Prostate gland (tissue), 2 donors: ENCODE data around the gene LIPT2. TPM values are rescaled to one million over a fixed set of nuclear protein-coding genes. Genes with fewer than 3 reads are reported as not detected.

ENCODE experiments used
- DNase-seq: peaks from one replicate; pipeline ENCODE4 v3.0.0-alpha.2; 2019; ENCODE audit warnings: low spot score
- H3K27ac ChIP-seq, 2 donors: fragments of 200-600 bp; sonication (generic); 2 replicates each; pipeline ENCODE4 v1.5.1; 2017 to 2019
- H3K27me3 ChIP-seq: fragments of 200-600 bp; sonication (generic); replicated peaks from 2 replicates; pipeline ENCODE4 v1.5.1; 2019; ENCODE audit not compliant: insufficient read depth
- H3K36me3 ChIP-seq, 2 donors: fragments of 200-600 bp; sonication (generic); 1 replicate in 1 of 2; 2 replicates in 1 of 2; pipeline versions ENCODE4 v1.5.1 to v1.8.1; 2017 to 2019
- H3K4me1 ChIP-seq: fragments of 200-600 bp; sonication (generic); replicated peaks from 2 replicates; pipeline ENCODE4 v1.5.1; 2019
- H3K4me3 ChIP-seq, 2 donors: fragments of 200-600 bp; sonication (generic); 2 replicates each; pipeline ENCODE4 v1.5.1; 2017 to 2019
- H3K9me3 ChIP-seq: fragments of 200-600 bp; sonication (generic); 2 replicates; pipeline ENCODE4 v1.5.1; 2017
- CTCF ChIP-seq, 4 experiments: fragments of 200-600 bp in 2 of 4; fragments of 450-650 bp in 2 of 4; sonication (generic) in 2 of 4; IDR thresholded peaks; 1 replicate in 3 of 4; 2 replicates in 1 of 4; pipeline ENCODE4 v1.5.1; 2016 to 2019; ENCODE audit warnings: antibody characterized with exemption in 4 of 4, mild to moderate bottlenecking in 2 of 4, moderate library complexity in 2 of 4
- POLR2A ChIP-seq: fragments of 450-650 bp; IDR thresholded peaks from one replicate; pipeline ENCODE4 v1.6.1; 2016; ENCODE audit warnings: antibody characterized with exemption, mild to moderate bottlenecking
- POLR2AphosphoS5 ChIP-seq: sonication (generic); formaldehyde crosslinking; IDR thresholded peaks from one replicate; pipeline ENCODE4 v1.6.1; 2017; ENCODE audit warnings: antibody characterized with exemption
- WGBS: methylation state at CpG from one replicate; pipeline ENCODE4 v1.1.5; 2018; 5-methylcytosine and 5-hydroxymethylcytosine counted together
- intact Hi-C: fragments of 100-400 bp; cut with DNase I; formaldehyde crosslinking; loops from one replicate; pipeline ENCODE4 v1.14.2; 2022
- total RNA-seq, 2 donors: library from RNA; depleted of rRNA; stranded (reverse); fragments of >200 nt; gene quantifications; one replicate each; pipeline ENCODE4 v1.1.0, GENCODE V29; 2016

The LIPT2 gene
- total RNA-seq, 2 donors from 2014 or later: 17.5 to 25.4 TPM

GRCh38 chr11:74524978-74525377, 31.5 kb upstream of the LIPT2 start:
- H3K9me3 ChIP-seq: no peaks in the 10 kb centered on the region
- DNase-seq: no peak
- TF ChIP-seq POLR2AphosphoS5 (no peak), POLR2A (no peak), CTCF (IDR thresholded peaks at IDR 0.05) (no peak)
- H3K27me3 ChIP-seq: no peaks in the 10 kb centered on the region
- H3K36me3 ChIP-seq: no peaks in the 10 kb centered on the region
- 79% methylated on average over 2 of the region's 2 CpGs for WGBS
- H3K4me1 ChIP-seq: no peaks in the 10 kb centered on the region
- intact Hi-C loops: no loop called here
- no peak overlapping the region for H3K27ac ChIP-seq
- H3K4me3 ChIP-seq: no peak overlapping the region

GRCh38 chr11:74524501-74524900, 31.0 kb upstream of the LIPT2 start:
- H3K4me1 ChIP-seq: no peaks in the 10 kb centered on the region
- no peak overlapping the region for H3K4me3 ChIP-seq
- 84% methylated on average over 5 of the region's 5 CpGs for WGBS
- DNase-seq: no peak
- no peaks in the 10 kb centered on the region for H3K9me3 ChIP-seq
- no peak overlapping the region for H3K27ac ChIP-seq
- no peaks in the 10 kb centered on the region for H3K36me3 ChIP-seq
- no peak for TF ChIP-seq POLR2A
- no peak for TF ChIP-seq CTCF (IDR thresholded peaks at IDR 0.05)
- no peak for TF ChIP-seq POLR2AphosphoS5
- intact Hi-C loops: no loop called here
- H3K27me3 ChIP-seq: no peaks in the 10 kb centered on the region

DNA sequence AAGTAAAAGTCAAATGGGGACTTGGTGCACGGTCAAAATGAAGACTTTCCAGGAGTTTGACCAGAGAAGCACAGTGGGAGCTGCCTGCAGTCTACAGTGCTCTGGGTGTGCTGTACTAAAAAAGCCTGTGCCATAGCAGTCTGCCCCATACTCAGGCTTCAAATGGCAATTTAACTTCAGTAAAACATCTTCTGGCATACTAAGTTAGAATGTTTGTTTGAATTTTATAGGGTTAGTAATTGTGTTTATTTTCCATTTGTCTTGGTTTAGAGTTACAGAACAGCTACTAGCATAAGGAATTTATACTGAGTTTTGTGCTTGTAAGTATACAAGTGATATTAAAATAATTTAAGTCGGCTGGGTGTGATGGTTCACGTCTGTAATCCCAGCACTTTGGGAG, 29.3 kb upstream of the LIPT2 start:
- Histone ChIP-seq H3K4me3 (no peak overlapping the region), H3K27ac (no peak overlapping the region), H3K27me3 (no peaks in the 10 kb centered on the region), H3K4me1 (no peaks in the 10 kb centered on the region), H3K36me3 (no peaks in the 10 kb centered on the region), H3K9me3 (no peaks in the 10 kb centered on the region)
- TF ChIP-seq POLR2A (no peak), POLR2AphosphoS5 (peak; percentile 49), CTCF (IDR thresholded peaks at IDR 0.05) (no peak)
- 11% methylated on average over 3 of the region's 3 CpGs for WGBS
- DNase-seq: no peak
- intact Hi-C loops: no loop called here

- no peak overlapping the region for H3K4me3 ChIP-seq
- no peaks in the 10 kb centered on the region for H3K36me3 ChIP-seq
- H3K27me3 ChIP-seq: no peaks in the 10 kb centered on the region
- no peak overlapping the region for H3K27ac ChIP-seq
- intact Hi-C loops: no loop called here
- 90% methylated on average over 2 of the region's 2 CpGs for WGBS
- no peak for DNase-seq
- no peaks in the 10 kb centered on the region for H3K4me1 ChIP-seq
- TF ChIP-seq POLR2AphosphoS5: no peak
- no peak for TF ChIP-seq POLR2A
- no peak for TF ChIP-seq CTCF (IDR thresholded peaks at IDR 0.05)
- H3K9me3 ChIP-seq: no peaks in the 10 kb centered on the region
Measured at GRCh38 chr11:74521666-74522252, 28.2 kb upstream of the LIPT2 start.

- no peaks in the 10 kb centered on the region for H3K4me1 ChIP-seq
- H3K9me3 ChIP-seq: no peaks in the 10 kb centered on the region
- intact Hi-C loops: no loop called here
- WGBS: 78% methylated on average over 12 of the region's 12 CpGs
- no peak overlapping the region for H3K4me3 ChIP-seq
- TF ChIP-seq POLR2A: no peak
- TF ChIP-seq POLR2AphosphoS5: no peak
- no peaks in the 10 kb centered on the region for H3K36me3 ChIP-seq
- DNase-seq: no peak
- no peaks in the 10 kb centered on the region for H3K27me3 ChIP-seq
- no peak overlapping the region for H3K27ac ChIP-seq
Measured at GRCh38 chr11:74520927-74521665, 27.6 kb upstream of the LIPT2 start.
